Adrenal gland (tissue), 12 donors: ENCODE results near the gene SH2D1B. TPM values are rescaled to one million over a fixed set of nuclear protein-coding genes. Genes with fewer than 3 reads are reported as not detected.
A peak's percentile ranks its signal among the peaks of the same experiment; 100 is the strongest.

Source experiments
- DNase-seq, 7 donors: peaks; one replicate each; pipeline ENCODE4 v3.0.0-alpha.2; 2019 to 2020
- H3K27ac ChIP-seq, 5 donors: fragments of 200-600 bp; sonication (generic) in 4 of 5; 1 replicate in 3 of 5; 2 replicates in 2 of 5; pipeline versions ENCODE4 v1.5.1 to v1.8.0; 2016 to 2020; ENCODE audit warnings: mild to moderate bottlenecking in 1 of 5
- H3K27me3 ChIP-seq: fragments of 200-600 bp; 2 replicates; pipeline ENCODE4 v1.8.0; 2021
- H3K36me3 ChIP-seq, 2 donors: fragments of 200-600 bp; replicated peaks in 1 of 2; 1 replicate in 1 of 2; 2 replicates in 1 of 2; pipeline versions ENCODE4 v1.5.1 to v1.8.0; 2018 to 2022
- H3K4me1 ChIP-seq, 2 donors: fragments of 200-600 bp; replicated peaks in 1 of 2; 1 replicate in 1 of 2; 2 replicates in 1 of 2; pipeline versions ENCODE4 v1.5.1 to v1.8.0; 2018 to 2021
- H3K4me3 ChIP-seq, 4 donors: fragments of 200-600 bp; sonication (generic) in 3 of 4; one replicate each; pipeline ENCODE4 v1.5.1; 2016 to 2018
- H3K9me3 ChIP-seq, 3 donors: fragments of 200-600 bp; sonication (generic) in 1 of 3; replicated peaks in 1 of 3; 1 replicate in 2 of 3; 2 replicates in 1 of 3; pipeline versions ENCODE4 v1.5.1 to v1.8.0; 2016 to 2021
- CTCF ChIP-seq, 6 experiments: fragments of 450-650 bp in 4 of 6; fragments of 200-600 bp in 2 of 6; sonication (generic) in 1 of 6; IDR thresholded peaks; 1 replicate in 5 of 6; 2 replicates in 1 of 6; pipeline versions ENCODE4 v1.5.1 to v1.8.0; 2016 to 2021; ENCODE audit warnings: antibody characterized with exemption in 6 of 6, mild to moderate bottlenecking in 2 of 6, moderate library complexity in 1 of 6
- POLR2A ChIP-seq, 2 donors: fragments of 450-650 bp; IDR thresholded peaks; one replicate each; pipeline ENCODE4 v1.6.1; 2017; ENCODE audit warnings: antibody characterized with exemption in 2 of 2, mild to moderate bottlenecking in 2 of 2, moderate library complexity in 1 of 2
- WGBS, 4 donors: extraction: QIAGEN DNeasy Blood & Tissue Kit in 2 of 4; methylation state at CpG; one replicate each; pipeline versions ENCODE4 v1.1.5 to v1.1.7; 2013 to 2017; 5-methylcytosine and 5-hydroxymethylcytosine counted together
- intact Hi-C, 2 donors: fragments of 100-400 bp; cut with DNase I; formaldehyde crosslinking; loops; one replicate each; pipeline versions ENCODE4 v1.14.1 to v1.15.0; 2022 to 2023
- polyA plus RNA-seq, 3 donors: library from polyadenylated mRNA; stranded (reverse); fragments of 200-250 nt in 2 of 3; fragments of 350-450 nt in 1 of 3; fragmentation: Illumina TruSeq in 1 of 3; extraction: RNeasy Lipid Tissue Mini Kit (QIAGEN cat#74804) in 1 of 3; gene quantifications; one replicate each; pipeline ENCODE4 v1.2.3, GENCODE V29; 2013 to 2014
- total RNA-seq, 9 donors: library from RNA; depleted of rRNA in 4 of 9; stranded (reverse); fragments of >200 nt in 4 of 9; fragments of 120-200 nt in 1 of 9; fragmentation: NEBNext Ultra II Directional in 1 of 9; extraction: Animal tissue kit (Norgen Biotek cat#: 25700) in 1 of 9; gene quantifications; one replicate each; pipeline versions ENCODE4 v1.1.0 to v1.2.4, GENCODE V29; 2013 to 2023
- donor health status: healthy with polysubstance abuse.
- donor health status: Bipolar disorder and iron deficiency.
- donor health status: DM: yes; HTN: yes; CAD: no.
- donor health status: DM: no; HTN: no; CAD: no.
- donor health status: DM: no; HTN: no; CAD: no.
- donor health status: DM: yes; HTN: yes; CAD: no.

The SH2D1B gene
- total and polyA plus RNA-seq, 12 donors = 0.08 to 0.13 (median 0.11) TPM; not detected in 9

GRCh38 chr1:162385280-162385623, 26.7 kb downstream of the SH2D1B start:
- no peak overlapping the region for H3K27ac ChIP-seq
- WGBS, 4 donors = 85 to 90% (median 89%) methylated on average over 3 of the region's 3 CpGs
- H3K4me1 ChIP-seq = no peaks in the 10 kb centered on the region
- intact Hi-C loops = no loop called here
- no peak for DNase-seq
- H3K9me3 ChIP-seq = no peaks in the 10 kb centered on the region
- H3K36me3 ChIP-seq = no peaks in the 10 kb centered on the region
- H3K27me3 ChIP-seq = no peaks in the 10 kb centered on the region
- H3K4me3 ChIP-seq = no peak overlapping the region
- no peak for TF ChIP-seq CTCF (IDR thresholded peaks at IDR 0.05)
- no peak for TF ChIP-seq POLR2A (IDR thresholded peaks at IDR 0.05)

- no peak overlapping the region for H3K27ac ChIP-seq
- intact Hi-C loops = no loop called here
- no peak for DNase-seq
These were observed 27.2 kb downstream of the SH2D1B start for GRCh38 chr1:162384601-162385279.

GRCh38 chr1:162384116-162384515, 27.8 kb downstream of the SH2D1B start:
- peak in 1 of 7 donors; percentile 28 for DNase-seq

More at GRCh38 chr1:162384601-162385279, 27.2 kb downstream of the SH2D1B start:
- H3K4me1 ChIP-seq = no peaks in the 10 kb centered on the region
- H3K9me3 ChIP-seq = no peaks in the 10 kb centered on the region
- H3K27me3 ChIP-seq = no peaks in the 10 kb centered on the region
- TF ChIP-seq POLR2A (IDR thresholded peaks at IDR 0.05) = no peak
- no peak for TF ChIP-seq CTCF (IDR thresholded peaks at IDR 0.05)
- WGBS, 4 donors = 90 to 99% (median 96%) methylated on average over 9 to 10 of the region's 10 CpGs
- no peaks in the 10 kb centered on the region for H3K36me3 ChIP-seq
- no peak overlapping the region for H3K4me3 ChIP-seq

GRCh38 chr1:162383516-162383915, 28.4 kb downstream of the SH2D1B start:
- no peak for DNase-seq

More at GRCh38 chr1:162384116-162384515, 27.8 kb downstream of the SH2D1B start:
- H3K4me3 ChIP-seq = no peak overlapping the region
- no peaks in the 10 kb centered on the region for H3K36me3 ChIP-seq
- H3K9me3 ChIP-seq = no peaks in the 10 kb centered on the region
- H3K27ac ChIP-seq = no peak overlapping the region
- H3K4me1 ChIP-seq = no peaks in the 10 kb centered on the region
- no peaks in the 10 kb centered on the region for H3K27me3 ChIP-seq
- WGBS, 4 donors = 84 to 93% (median 91%) methylated on average over 6 of the region's 6 CpGs
- intact Hi-C loops = no loop called here
- no peak for TF ChIP-seq POLR2A (IDR thresholded peaks at IDR 0.05)
- no peak for TF ChIP-seq CTCF (IDR thresholded peaks at IDR 0.05)

More at GRCh38 chr1:162383516-162383915, 28.4 kb downstream of the SH2D1B start:
- Histone ChIP-seq H3K27me3 (no peaks in the 10 kb centered on the region), H3K4me3 (no peak overlapping the region), H3K4me1 (no peaks in the 10 kb centered on the region), H3K27ac (no peak overlapping the region), H3K36me3 (no peaks in the 10 kb centered on the region), H3K9me3 (no peaks in the 10 kb centered on the region)
- intact Hi-C loops = no loop called here
- TF ChIP-seq CTCF (IDR thresholded peaks at IDR 0.05) = no peak
- no peak for TF ChIP-seq POLR2A (IDR thresholded peaks at IDR 0.05)
- 85 to 92% (median 87%) methylated on average over 7 to 8 of the region's 8 CpGs for WGBS, 4 donors
